GM12892 (cell line): ENCODE data around the gene WFDC11. TPM values are rescaled to one million over a fixed set of nuclear protein-coding genes. Genes with fewer than 3 reads are reported as not detected.
"Not testable (repeated sequence)": the region's sequence is repeated elsewhere in the genome, so short reads cannot be mapped to it uniquely, and the experiment has no call there.

Experiments used
- DNase-seq: peaks from one replicate; pipeline ENCODE4 v3.0.0; 2011; ENCODE audit not compliant: insufficient read length
- FAIRE-seq: peaks from 2 replicates; lab custom pipeline; 2011; peaks lifted over from hg19 to GRCh38; lab: Jason Lieb, UNC
- POLR2A ChIP-seq: IDR thresholded peaks from 2 replicates; pipeline ENCODE4 v1.6.1; 2011; ENCODE audit warnings: low read depth, low read length, control low read depth
- POLR2AphosphoS5 ChIP-seq: IDR thresholded peaks from 2 replicates; pipeline ENCODE4 v1.6.1; 2011; ENCODE audit warnings: low read depth, low read length, control low read depth
- TAF1 ChIP-seq: IDR thresholded peaks from 2 replicates; pipeline ENCODE4 v1.6.1; 2011; ENCODE audit warnings: low read depth, mild to moderate bottlenecking, control low read depth, low read length, borderline replicate concordance
- polyA plus RNA-seq: library from polyadenylated mRNA; unstranded; fragments of >200 nt; gene quantifications from one replicate; pipeline ENCODE4 v1.2.1, GENCODE V29; 2012; ENCODE audit warnings: missing spikeins, inconsistent platforms; ENCODE audit not compliant: missing spikeins

WFDC11 gene
- polyA plus RNA-seq, result not detected

- FAIRE-seq (no peak), DNase-seq (no peak)
- TF ChIP-seq POLR2A (no peak), POLR2AphosphoS5 (no peak), TAF1 (no peak)
These were observed at the start of gene WFDC11 for GRCh38 chr20:45670139-45670538. TSS of gene WFDC11 (minus strand) at chr20:45670239. CDS start at chr20:45650600, 19,639 bp downstream.

GRCh38 chr20:45716141-45716688, 46.2 kb upstream of the WFDC11 start:
- not testable (repeated sequence) for FAIRE-seq, DNase-seq

- FAIRE-seq, result no peak
- no peak for DNase-seq
- no peak for TF ChIP-seq TAF1
These were observed 35.1 kb upstream of the WFDC11 start, which contains the start of gene WFDC10B for GRCh38 chr20:45704969-45705637. TSS of gene WFDC10B (minus strand) at chr20:45705019. CDS start at chr20:45685992, 19,027 bp downstream.

DNA sequence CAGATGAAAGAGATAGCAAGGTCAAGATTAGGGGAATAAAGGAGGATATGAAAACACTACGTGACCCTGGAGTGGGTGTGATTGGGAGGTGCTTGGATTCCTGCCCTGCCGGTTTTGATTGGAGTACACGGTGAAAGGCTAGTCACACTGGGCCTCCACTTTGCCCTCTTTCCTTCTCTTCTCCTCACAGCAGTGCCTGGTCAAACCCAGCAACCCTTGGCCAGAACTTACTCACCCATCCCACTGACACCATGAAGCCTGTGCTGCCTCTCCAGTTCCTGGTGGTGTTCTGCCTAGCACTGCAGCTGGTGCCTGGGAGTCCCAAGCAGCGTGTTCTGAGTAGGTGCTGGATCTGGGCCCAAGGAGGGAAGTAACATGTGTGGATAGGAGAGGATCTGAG, 31.8 kb upstream of the WFDC11 start, which contains the start of gene WFDC13:
Gene WFDC13 (plus strand): TSS at position 166 of the 400 bp plus-strand sequence. CDS start 86 bp downstream, at position 252.
- FAIRE-seq (no peak), DNase-seq (no peak)
- TF ChIP-seq TAF1, result no peak
- no peak for TF ChIP-seq POLR2A
- TF ChIP-seq POLR2AphosphoS5, result no peak

DNA sequence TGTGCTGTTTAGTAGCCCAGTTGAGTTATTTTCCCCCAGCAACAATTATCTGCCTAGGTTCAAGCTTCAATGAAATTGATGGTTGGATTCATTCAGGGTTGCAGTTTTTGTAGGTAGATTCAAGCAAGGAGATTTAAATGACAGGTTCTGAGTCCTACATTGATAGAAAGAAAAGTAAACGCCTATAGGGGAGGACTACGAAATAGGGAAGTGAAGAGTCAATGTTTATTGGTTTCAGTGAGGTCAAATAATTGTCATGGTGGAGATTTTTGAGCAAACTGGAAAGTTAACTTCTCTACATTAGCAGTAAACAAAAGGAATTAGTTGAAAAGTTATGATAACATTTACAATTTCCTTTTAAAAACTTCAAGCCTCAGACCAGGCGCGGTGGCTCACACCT, 31.1 kb upstream of the WFDC11 start:
- no peak for FAIRE-seq
- TF ChIP-seq POLR2A (no peak), POLR2AphosphoS5 (no peak), TAF1 (no peak)
- DNase-seq, result no peak

DNA sequence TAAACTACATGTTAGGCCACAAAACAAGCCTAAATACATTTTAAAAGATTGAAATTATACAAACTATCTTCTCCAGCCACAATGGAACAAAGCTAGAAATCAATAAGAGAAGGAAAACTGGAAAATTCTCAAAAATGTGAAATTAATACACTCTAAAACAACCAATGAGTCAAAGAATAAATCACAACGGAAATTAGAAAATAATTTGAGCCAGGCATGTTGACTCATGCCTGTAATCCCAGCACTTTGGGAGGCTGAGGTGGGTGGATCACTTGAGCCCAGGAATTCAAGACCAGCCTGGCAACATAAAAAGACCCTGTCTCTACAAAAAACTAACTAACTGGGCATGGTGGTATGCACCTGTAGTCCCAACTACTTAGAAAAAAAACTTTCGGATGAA, 25.5 kb upstream of the WFDC11 start:
- DNase-seq (no peak), FAIRE-seq (no peak)
- TF ChIP-seq POLR2AphosphoS5, result no peak
- no peak for TF ChIP-seq POLR2A
- no peak for TF ChIP-seq TAF1

GRCh38 chr20:45693346-45693745, 23.3 kb upstream of the WFDC11 start:
- not testable (repeated sequence) for FAIRE-seq

GRCh38 chr20:45685896-45686295, 15.9 kb upstream of the WFDC11 start:
- DNase-seq (no peak), FAIRE-seq (no peak)
- no peak for TF ChIP-seq TAF1
- TF ChIP-seq POLR2AphosphoS5, result no peak
- TF ChIP-seq POLR2A, result no peak

More at GRCh38 chr20:45693346-45693745, 23.3 kb upstream of the WFDC11 start:
- DNase-seq, result not testable (repeated sequence)

DNA sequence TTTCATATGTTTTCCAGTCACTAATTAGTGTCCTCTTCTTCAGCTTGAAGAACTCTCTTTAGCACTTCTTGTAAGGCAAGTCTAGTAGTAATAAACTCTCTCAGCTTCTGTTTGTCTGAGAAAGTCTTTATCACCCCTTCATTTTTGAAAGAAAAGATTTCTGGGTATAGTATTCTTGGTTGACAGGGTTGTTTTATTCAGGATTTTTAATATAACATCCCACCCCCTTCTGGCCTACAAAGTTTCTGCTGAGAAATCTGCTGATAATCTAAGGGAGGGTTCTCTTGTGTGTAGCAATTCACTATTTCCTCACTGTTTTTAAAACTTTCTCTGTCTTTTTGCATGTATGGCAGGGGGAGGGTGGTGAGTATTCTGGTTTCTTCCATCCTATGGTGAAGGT, 9.6 kb upstream of the WFDC11 start:
- TF ChIP-seq POLR2AphosphoS5 (no peak), TAF1 (no peak), POLR2A (no peak)
- FAIRE-seq, result no peak
- no peak for DNase-seq

- DNase-seq (no peak), FAIRE-seq (no peak)
- TF ChIP-seq POLR2AphosphoS5 (no peak), TAF1 (no peak), POLR2A (no peak)
These were observed 2.7 kb upstream of the WFDC11 start for GRCh38 chr20:45672765-45673164.

DNA sequence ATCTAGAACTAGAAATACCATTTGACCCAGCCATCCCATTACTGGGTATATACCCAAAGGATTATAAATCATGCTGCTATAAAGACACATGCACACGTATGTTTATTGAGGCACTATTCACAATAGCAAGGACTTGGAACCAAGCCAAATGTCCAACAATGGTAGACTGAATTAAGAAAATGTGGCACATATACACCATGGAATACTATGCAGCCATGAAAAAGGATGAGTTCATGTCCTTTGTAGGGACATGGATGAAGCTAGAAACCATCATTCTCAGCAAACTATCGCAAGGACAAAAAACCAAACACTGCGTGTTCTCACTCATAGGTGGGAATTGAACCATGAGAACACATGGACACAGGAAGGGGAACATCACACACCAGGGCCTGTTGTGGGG, 13.0 kb downstream of the WFDC11 start:
- not testable (repeated sequence) for FAIRE-seq, DNase-seq

DNA sequence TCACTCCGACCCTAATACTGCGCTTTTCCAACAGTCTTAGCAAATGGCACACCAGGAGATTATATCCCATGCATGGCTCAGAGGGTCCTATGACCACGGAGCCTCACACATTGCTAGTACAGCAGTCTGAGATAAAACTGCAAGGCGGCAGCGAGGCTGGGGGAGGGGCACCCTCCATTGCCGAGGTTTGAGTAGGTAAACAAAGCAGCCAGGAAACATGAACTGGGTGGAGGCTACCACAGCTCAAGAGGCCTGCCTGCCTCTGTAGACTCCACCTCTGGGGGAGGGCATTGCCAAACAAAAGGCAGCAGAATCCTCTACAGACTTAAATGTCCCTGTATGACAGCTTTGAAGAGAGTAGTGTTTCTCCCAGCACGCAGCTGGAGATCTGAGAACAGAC, 18.3 kb downstream of the WFDC11 start:
- FAIRE-seq, DNase-seq: not testable (repeated sequence)
